GM21576 (cell line): ENCODE data around the gene ADAMTS14.
"Not testable (repeated sequence)": the region's sequence is repeated elsewhere in the genome, so short reads cannot be mapped to it uniquely, and the experiment has no call there.

Experiments used
- ATAC-seq: cut with Tn5 transposase; IDR thresholded peaks from one replicate; pipeline ENCODE4 v1.9.1; 2021; ENCODE audit warnings: mild to moderate bottlenecking, moderate library complexity; ENCODE audit not compliant: unreplicated experiment

The ADAMTS14 gene, protein sequence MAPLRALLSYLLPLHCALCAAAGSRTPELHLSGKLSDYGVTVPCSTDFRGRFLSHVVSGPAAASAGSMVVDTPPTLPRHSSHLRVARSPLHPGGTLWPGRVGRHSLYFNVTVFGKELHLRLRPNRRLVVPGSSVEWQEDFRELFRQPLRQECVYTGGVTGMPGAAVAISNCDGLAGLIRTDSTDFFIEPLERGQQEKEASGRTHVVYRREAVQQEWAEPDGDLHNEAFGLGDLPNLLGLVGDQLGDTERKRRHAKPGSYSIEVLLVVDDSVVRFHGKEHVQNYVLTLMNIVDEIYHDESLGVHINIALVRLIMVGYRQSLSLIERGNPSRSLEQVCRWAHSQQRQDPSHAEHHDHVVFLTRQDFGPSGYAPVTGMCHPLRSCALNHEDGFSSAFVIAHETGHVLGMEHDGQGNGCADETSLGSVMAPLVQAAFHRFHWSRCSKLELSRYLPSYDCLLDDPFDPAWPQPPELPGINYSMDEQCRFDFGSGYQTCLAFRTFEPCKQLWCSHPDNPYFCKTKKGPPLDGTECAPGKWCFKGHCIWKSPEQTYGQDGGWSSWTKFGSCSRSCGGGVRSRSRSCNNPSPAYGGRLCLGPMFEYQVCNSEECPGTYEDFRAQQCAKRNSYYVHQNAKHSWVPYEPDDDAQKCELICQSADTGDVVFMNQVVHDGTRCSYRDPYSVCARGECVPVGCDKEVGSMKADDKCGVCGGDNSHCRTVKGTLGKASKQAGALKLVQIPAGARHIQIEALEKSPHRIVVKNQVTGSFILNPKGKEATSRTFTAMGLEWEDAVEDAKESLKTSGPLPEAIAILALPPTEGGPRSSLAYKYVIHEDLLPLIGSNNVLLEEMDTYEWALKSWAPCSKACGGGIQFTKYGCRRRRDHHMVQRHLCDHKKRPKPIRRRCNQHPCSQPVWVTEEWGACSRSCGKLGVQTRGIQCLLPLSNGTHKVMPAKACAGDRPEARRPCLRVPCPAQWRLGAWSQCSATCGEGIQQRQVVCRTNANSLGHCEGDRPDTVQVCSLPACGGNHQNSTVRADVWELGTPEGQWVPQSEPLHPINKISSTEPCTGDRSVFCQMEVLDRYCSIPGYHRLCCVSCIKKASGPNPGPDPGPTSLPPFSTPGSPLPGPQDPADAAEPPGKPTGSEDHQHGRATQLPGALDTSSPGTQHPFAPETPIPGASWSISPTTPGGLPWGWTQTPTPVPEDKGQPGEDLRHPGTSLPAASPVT

DNA sequence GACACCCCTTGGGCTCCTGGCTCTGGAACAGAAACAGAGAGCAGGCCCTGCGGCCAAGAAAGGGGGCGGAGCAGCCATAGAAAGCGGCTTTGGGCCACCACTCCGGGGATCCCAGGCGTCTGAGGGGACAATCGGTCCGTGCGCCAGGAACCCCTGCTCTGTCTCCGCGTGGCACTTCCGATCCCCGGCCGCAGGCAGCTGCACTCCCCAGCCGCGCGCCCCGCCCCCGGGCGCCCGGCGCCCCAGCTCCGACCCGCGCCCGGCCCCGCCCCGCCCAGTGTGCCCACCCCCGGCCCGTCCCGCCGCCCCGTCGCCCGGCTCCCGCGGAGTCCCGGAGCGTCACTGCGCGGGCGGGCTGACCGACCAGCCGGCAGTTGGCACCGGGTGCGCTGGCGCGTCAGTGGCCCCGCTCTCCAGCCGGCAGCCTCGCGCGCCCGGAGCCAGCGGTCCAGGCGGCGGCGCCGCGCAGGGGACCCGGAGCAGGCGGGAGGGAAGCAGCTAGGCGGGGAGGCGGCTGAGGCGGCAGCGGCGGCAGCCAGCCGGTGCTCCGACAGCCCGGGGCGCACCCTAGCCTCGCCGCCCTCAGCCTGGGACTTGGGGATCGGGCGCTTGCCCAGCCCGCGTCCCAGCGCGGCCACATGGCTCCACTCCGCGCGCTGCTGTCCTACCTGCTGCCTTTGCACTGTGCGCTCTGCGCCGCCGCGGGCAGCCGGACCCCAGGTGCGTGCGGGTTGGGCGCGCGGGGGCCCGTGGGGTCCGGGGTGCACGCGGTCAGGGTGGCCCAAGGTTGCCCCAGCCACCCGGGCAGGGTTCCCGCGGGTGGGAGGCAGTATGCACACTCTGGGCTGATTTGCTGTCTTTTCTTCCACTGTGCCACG, at the start of gene ADAMTS14:
TSS of gene ADAMTS14 (plus strand) at position 342 of the 878 bp plus-strand sequence. CDS start at position 639, 297 bp downstream.
- ATAC-seq: no peak

DNA sequence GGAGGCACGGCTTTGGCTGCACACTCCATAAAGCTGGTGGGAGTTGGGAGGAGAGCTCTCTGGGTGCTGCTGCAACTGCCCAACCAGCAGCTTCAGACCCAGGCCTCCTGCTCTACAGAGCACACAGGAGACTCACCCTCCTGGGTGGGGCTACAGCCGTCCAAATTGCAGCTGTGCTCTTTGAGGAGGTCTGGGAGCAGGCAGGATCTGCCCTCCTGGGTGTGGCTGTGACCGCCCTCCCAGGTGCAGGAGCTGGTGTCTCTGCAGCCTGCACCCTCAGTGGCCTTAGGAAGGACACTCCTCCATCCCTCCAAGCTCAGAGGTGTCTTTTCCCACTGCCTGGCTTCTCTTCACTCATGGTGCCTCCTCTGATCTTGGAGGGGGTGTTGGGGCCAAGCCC, 49.8 kb upstream of the ADAMTS14 start:
- no peak for ATAC-seq

DNA sequence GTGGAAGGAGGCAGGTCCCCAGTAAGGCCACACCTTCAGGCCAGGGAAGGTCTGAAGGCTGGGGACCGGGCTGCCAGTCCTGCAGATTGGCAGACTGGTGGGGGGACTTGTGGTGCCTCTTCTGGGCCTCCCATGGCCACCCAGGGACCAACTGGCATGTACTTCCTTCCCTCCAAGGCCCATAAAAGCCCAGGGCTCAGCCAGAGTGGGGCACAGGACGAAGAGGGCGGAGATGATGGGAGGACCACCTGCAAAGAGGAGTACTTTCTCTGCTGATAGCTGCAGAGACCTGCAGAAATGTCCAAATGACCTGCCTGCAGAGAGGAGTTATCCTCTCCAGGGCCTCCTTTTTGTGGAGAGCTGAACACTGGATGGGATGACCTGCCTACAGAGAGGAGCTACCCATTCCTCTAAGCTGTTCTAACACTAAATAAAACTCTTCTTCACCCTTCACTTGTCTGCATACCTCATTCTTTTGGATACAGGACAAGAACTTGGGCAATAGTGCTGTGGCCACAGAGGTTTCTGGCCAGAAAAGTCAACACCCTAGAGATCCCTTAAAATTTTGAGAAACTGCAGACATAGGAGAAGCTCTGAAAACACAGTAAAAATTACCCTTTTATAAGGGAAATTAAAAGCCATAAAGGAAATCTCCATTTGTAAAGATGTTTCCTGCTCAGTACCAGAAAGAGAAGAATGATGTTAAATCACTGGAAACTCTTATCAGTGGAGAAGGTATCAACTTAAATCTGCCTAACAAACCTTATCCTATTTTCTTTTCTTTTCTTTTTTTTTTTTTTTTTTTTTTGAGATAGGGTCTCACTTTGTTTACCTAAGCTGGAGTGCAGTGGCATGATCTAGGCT, 49.1 kb upstream of the ADAMTS14 start:
- ATAC-seq: no peak

DNA sequence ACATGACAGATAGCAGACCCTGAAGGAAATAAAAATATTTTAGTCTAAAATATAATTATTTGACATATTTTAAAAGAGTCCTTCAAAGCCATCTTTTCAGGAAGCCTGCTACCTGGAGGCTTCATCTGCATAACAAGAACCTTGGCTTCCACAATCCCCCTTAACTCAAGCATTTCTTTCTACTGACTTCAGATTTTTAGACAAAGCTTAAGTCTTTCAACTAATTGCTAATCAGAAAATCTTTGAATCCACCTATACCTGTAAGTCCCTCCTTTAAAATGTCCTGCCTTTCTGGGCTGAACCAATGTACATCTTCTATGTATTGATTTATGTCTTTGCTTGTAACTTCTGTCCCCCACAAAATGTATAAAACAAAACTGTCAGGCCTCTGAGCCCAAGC, 46.2 kb upstream of the ADAMTS14 start:
- no peak for ATAC-seq

DNA sequence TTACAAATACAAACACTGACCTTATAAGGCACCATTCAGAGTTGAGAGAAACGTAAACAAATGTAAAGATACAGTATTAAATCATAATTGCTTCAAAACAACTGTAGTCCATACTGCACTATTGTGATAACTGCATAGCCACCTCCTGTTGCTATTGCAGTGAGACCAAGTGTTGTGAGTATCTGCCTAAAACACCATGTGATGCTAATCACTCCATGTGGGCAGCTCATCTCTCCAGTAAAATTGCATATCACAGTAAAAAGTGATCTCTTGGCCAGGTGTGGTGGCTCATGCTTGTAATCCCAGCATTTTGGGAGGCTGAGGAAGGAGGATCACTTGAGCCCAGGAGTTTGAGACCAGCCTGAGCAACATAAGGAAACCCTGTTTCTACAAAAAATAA, 43.0 kb upstream of the ADAMTS14 start:
- no peak for ATAC-seq

DNA sequence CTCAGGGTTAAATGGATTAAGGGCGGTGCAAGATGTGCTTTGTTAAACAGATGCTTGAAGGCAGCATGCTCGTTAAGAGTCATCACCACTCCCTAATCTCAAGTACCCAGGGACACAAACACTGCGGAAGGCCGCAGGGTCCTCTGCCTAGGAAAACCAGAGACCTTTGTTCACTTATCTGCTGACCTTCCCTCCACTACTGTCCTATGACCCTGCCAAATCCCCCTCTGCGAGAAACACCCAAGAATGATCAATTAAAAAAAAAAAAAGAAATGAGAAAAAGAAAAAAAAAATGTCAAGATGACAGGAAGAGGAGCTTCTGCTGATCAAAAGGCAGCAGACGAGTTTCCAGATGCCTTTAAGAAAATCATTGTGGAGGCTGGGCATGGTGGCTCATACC, 40.6 kb upstream of the ADAMTS14 start:
- not testable (repeated sequence) for ATAC-seq

DNA sequence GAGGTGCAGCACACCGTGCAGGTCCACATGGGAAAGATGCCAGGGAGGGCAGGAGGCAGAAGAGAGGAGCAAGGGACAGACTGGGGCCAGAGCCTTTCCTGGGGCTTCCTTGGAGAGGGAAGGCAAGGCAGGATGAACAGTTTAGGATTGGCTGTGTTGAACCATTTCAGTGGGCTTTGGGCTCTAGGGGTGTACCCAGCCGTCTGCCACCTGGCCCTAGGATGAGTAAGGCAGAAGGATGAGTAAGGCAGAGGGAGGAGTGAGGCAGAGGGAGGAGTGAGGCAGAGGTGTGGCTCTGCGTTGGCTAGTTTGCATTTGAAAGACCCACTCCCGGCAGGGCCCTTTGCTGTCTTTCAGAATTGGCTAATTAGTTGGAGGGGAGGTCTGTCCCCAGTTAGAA, 38.3 kb upstream of the ADAMTS14 start:
- ATAC-seq: no peak

DNA sequence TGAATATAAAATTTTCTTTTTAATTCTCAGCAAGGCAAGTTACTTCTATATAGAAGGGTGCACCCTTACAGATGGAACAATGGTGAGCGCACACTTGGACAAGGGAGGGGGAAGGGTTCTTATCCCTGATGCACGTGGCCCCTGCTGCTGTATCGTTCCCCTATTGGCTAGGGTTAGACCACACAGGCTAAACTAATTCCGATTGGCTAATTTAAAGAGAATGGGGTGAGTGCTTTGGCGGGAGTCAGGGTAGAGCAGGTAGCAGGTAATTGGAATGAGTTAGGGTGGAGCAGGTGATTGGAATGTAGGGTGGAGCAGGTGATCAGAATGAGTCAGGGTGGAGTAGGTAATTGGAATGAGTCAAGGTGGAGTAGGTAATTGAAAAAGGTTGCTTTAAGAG, 37.8 kb upstream of the ADAMTS14 start:
- not testable (repeated sequence) for ATAC-seq

DNA sequence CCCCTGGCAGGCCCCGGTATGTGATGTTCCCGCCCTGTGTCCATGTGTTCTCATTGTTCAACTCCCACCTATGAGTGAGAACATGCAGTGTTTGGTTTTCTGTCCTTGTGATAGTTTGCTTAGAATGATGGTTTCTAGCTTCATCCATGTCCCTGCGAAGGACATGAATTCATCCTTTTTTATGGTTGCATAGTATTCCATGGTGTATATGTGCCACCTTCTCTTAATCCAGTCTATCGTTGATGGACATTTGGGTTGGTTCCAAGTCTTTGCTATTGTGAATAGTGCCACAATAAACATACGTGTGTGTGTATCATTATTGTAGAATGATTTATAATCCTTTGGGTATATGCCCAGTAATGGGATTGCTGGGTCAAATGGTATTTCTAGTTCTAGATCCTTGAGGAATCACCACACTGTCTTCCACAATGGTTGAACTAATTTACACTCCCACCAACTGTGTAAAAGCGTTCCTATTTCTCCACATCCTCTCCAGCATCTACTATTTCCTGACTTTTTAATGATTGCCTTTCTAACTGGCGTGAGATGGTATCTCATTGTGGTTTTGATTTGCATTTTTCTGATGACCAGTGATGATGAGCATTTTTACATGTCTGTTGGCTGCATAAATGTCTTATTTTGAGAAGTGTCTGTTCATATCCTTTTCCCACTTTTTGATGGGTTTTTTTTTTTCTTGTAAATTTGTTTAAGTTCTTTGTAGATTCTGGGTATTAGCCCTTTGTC, 32.5 kb upstream of the ADAMTS14 start:
- not testable (repeated sequence) for ATAC-seq

DNA sequence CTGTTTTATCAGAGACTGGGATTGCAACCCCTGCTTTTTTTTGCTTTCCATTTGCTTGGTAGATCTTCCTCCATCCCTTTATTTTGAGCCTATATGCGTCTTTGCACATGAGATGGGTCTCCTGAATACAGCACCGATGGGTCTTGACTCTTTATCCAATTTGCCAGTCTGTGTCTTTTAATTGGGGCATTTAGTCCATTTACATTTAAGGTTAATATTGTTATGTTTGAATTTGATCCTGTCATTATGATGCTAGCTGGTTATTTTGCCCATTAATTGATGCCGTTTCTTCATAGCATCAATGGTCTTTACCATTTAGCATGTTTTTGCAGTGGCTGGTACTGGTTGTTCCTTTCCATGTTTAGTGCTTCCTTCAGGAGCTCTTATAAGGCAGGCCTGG, 29.0 kb upstream of the ADAMTS14 start:
- not testable (repeated sequence) for ATAC-seq

DNA sequence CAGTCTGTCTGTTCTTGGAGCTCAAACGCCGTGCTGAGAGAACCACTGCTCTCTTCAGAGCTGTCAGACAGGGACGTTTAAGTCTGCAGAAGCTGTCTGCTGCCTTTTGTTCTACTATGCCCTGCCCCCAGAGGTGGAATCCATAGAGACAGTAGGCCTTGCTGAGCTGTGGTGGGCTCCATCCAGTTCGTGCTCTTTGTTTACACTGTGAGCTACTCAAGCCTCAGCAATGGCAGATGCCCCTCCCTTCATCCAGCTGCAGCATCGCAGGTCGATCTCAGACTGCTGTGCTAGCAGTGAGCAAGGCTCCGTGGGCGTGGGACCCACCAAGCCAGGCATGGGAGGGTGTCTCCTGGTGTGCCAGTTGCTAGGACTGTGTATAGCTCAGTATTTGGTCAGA, 27.3 kb upstream of the ADAMTS14 start:
- not testable (repeated sequence) for ATAC-seq

DNA sequence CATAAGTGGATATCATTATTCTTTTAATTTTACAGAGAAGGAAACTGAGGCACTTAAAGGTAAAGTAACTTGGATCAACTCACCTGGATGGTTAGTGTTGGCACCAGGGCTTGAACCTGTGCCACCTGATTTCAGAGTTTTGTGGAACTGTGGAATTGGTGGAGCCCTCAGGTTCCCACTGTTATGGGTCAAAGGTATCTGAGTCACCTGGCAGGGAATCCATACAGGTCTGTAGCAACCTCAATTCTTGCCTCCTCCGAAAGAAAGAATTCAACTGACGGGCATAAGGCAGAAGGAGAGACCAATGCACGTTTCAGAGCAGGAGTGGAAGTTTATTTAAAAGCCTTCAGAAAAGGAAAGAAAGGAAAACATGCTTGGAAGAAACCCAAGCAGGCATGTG, 25.2 kb upstream of the ADAMTS14 start:
- no peak for ATAC-seq

DNA sequence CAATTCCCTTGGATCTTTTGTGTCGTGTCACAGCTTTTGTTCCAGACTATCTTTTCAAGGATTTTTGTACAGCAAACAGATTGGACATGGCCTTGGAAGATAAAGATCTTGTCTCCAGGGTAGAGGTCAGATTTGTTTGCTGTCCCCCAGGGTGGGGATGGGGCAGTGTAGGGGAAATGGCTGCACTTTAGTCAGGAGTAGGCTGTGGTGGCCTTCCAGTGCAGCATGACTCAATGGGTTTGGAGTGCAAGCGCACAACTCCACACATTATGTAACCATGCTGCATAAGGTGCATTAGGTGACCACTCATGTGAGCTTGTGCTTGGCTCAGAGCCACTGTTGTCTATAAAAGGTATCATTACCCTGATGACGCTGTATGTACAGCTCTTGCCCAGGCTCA, 23.9 kb upstream of the ADAMTS14 start:
- no peak for ATAC-seq

DNA sequence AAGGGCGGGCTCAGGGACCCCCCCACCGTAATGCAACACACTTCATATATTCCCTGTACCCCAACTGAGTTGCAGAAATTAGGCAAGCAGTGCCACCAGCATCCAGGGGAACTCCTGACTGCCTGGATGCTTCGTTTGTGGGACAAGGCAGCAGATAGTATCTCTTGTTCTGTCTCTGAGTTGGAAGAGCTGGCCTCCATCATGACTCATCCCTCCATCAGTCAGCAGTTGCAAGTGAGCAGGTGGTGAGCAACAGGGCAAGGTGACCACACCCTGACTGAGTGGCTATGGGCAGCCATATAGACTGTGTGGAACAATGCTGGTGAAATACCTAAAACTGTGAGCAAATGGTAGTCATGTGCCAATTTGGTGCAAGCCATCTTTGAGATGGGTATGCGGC, 22.8 kb upstream of the ADAMTS14 start:
- no peak for ATAC-seq

DNA sequence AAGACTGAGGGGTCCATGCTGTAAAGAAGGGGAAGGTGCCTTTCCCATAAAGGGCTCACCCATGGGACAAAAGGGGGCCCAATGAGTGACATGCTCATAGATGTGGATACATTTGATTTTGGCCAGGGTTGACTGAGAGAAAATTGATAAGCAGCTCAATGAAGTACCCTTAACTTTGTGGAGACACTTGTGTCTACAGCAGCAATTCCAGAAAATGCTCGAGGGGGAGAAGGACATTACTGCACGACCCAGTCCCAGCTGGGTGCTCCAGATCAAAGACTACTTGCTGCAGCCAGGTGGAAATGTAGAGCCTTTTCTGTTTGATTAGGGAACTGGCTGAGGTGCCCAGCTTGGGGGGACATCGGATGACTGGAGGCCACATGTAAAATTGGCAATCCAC, 22.2 kb upstream of the ADAMTS14 start:
- ATAC-seq: no peak

DNA sequence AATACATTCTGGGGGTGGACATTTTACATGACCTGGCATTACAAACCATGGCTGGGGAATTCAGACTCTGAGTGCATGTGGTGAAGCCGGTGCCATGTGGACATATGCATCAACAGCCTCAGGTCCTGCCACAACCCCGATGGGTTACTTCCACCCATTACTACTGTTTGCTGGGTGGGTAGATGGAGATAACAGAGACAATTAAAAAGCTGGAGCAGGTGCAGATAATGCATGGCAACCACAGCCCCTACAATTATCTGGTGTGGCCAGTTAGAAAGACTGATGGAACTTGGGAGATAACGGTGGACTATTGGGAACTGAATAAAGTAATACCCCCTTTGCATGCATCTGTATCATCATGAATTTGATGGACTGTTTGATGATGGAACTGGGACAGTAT, 21.6 kb upstream of the ADAMTS14 start:
- ATAC-seq: no peak

DNA sequence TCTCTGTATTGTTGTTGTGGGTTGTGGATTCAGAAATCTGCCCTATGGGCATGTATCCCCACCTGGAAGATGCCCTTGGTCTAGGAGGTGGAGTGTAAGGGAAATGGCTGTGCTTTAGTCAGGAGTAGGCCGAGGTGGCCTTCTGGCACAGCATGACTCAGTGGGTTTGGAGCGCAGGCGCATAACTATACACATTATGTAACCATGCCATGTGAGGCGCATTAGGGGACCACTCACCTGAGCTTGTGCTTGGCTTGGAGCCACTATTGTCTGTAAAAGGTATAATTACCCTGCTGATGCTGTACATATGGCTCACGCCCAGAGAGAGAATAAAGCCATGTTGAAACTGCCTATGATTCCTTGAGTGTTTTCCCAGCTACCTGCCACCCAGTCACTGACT, 20.6 kb upstream of the ADAMTS14 start:
- ATAC-seq: no peak

DNA sequence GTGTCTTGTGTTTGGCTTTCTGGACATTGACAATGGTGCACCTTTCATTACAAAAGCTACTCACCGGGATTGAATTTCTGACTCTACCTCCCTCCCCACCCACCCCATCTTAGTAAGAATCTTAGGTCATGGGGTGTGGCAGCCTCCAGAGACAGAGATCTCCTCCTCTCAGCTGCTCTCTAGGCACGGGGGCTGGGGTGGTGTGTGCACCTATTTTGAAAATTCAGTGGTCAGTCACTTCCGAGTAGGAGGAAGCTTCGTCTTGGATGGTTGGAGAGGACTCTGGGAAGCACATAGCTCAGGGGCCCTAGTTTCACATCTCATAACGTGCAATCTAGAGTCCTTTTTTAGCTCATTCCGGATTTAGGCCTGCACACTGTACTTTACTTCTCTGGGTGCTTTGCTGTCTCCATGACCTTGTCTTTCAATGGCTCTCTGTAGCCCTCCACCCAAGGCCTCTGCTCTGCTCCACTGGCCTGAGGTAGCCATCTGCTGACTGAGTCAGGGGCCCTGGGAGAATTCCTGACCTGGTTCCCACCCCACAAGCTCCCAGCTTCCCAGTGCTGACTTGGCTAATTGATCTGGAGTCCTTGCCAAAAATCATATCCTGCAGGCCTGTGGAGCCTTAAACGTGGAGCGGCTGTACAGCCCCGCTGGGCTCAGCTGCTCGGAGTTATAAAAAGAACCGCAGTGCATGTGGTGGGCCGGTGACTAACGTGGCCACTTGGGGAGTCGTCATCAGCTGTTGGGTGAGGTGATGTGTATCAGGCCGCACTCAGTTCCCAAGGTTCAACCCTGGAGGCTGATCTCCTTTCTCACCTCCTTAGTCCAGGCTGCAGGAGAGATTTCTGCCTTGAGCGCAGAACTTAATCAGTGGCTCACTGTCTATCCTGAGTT, 19.3 kb upstream of the ADAMTS14 start:
- no peak for ATAC-seq
